Thymus (tissue), 11 donors: Measurements from ENCODE around the gene GGA1. TPM values are rescaled to one million over a fixed set of nuclear protein-coding genes. Genes with fewer than 3 reads are reported as not detected.
"Not testable (repeated sequence)": the region's sequence is repeated elsewhere in the genome, so short reads cannot be mapped to it uniquely, and the experiment has no call there.

Source experiments
- DNase-seq, 9 donors: peaks; one replicate each; pipeline ENCODE4 v3.0.0-alpha.2; 2013; ENCODE audit warnings: low spot score in 9 of 9, low read depth in 6 of 9, missing footprints in 1 of 9
- H3K27ac ChIP-seq, 2 donors: one replicate each; pipeline ENCODE4 v1.5.1; 2013; ENCODE audit warnings: control low read depth in 1 of 2, low read depth in 1 of 2, low read length in 1 of 2, mild to moderate bottlenecking in 1 of 2, moderate library complexity in 1 of 2
- H3K27me3 ChIP-seq, 2 donors: one replicate each; pipeline ENCODE4 v1.5.1; 2013; ENCODE audit warnings: low read length in 1 of 2; ENCODE audit not compliant: control insufficient read depth in 2 of 2, insufficient read depth in 1 of 2
- H3K36me3 ChIP-seq, 2 donors: one replicate each; pipeline ENCODE4 v1.5.1; 2013; ENCODE audit warnings: low read length in 1 of 2, mild to moderate bottlenecking in 1 of 2, moderate library complexity in 1 of 2; ENCODE audit not compliant: control insufficient read depth in 2 of 2, insufficient read depth in 2 of 2
- H3K4me1 ChIP-seq, 2 donors: one replicate each; pipeline ENCODE4 v1.5.1; 2013; ENCODE audit warnings: low read length in 2 of 2; ENCODE audit not compliant: control insufficient read depth in 2 of 2, insufficient read depth in 2 of 2
- H3K4me3 ChIP-seq, 2 donors: one replicate each; pipeline ENCODE4 v1.5.1; 2013; ENCODE audit warnings: low read length in 2 of 2, control low read depth in 1 of 2, mild to moderate bottlenecking in 1 of 2
- H3K9me3 ChIP-seq, 2 donors: one replicate each; pipeline ENCODE4 v1.5.1; 2013; ENCODE audit warnings: low read length in 1 of 2, mild to moderate bottlenecking in 1 of 2; ENCODE audit not compliant: control insufficient read depth in 2 of 2, insufficient read depth in 1 of 2
- WGBS: extraction: QIAGEN DNeasy Blood & Tissue Kit; methylation state at CpG from one replicate; pipeline ENCODE4 v1.1.7; 2013; 5-methylcytosine and 5-hydroxymethylcytosine counted together
- polyA plus RNA-seq: library from polyadenylated mRNA; stranded (reverse); fragments of 200-250 nt; gene quantifications from one replicate; pipeline ENCODE4 v1.2.3, GENCODE V29; 2013
- total RNA-seq: library from RNA; stranded (reverse); fragments of 120-200 nt; gene quantifications from one replicate; pipeline ENCODE4 v1.2.4, GENCODE V29; 2013
- donor health status: healthy.

Gene GGA1
- total and polyA plus RNA-seq, 2 donors = 20.1 to 99.5 TPM

GRCh38 chr22:37602546-37603277 lies 5.9 kb upstream of the GGA1 start:
- Histone ChIP-seq H3K4me1 (peaks cover 5 to 22% of the 10 kb centered on the region in 2 donors), H3K27me3 (peaks cover 0 to 44% of the 10 kb centered on the region in 2 donors)
- not testable (repeated sequence) for H3K4me3 ChIP-seq, H3K27ac ChIP-seq, DNase-seq, H3K9me3 ChIP-seq, H3K36me3 ChIP-seq
- WGBS = 83% methylated on average over 5 of the region's 5 CpGs

- DNase-seq = no peak
- 98% methylated on average over 6 of the region's 6 CpGs for WGBS
- Histone ChIP-seq H3K9me3 (no peaks in the 10 kb centered on the region), H3K4me3 (no peak overlapping the region), H3K36me3 (no peaks in the 10 kb centered on the region), H3K27me3 (peaks cover 0 to 42% of the 10 kb centered on the region in 2 donors), H3K27ac (no peak overlapping the region), H3K4me1 (peaks cover 8 to 28% of the 10 kb centered on the region in 2 donors)
These were observed 4.6 kb upstream of the GGA1 start for GRCh38 chr22:37604074-37604473.

GRCh38 chr22:37604875-37605274 lies 3.8 kb upstream of the GGA1 start:
- Histone ChIP-seq H3K9me3 (no peaks in the 10 kb centered on the region), H3K36me3 (no peaks in the 10 kb centered on the region), H3K4me3 (no peak overlapping the region), H3K4me1 (peaks cover 16 to 35% of the 10 kb centered on the region in 2 donors), H3K27me3 (peaks cover 0 to 39% of the 10 kb centered on the region in 2 donors), H3K27ac (no peak overlapping the region)
- peak in 4 of 9 donors; percentile 52 to 84 (median 58) for DNase-seq
- 4% methylated on average over 5 of the region's 5 CpGs for WGBS

- 5% methylated on average over 44 of the region's 44 CpGs for WGBS
- Histone ChIP-seq H3K36me3 (no peaks in the 10 kb centered on the region), H3K27ac (peak overlapping the region; percentile 3 to 100), H3K4me3 (peak overlapping the region; percentile 1 to 35), H3K9me3 (no peaks in the 10 kb centered on the region), H3K27me3 (peaks cover 0 to 22% of the 10 kb centered on the region in 2 donors), H3K4me1 (peaks cover 19 to 52% of the 10 kb centered on the region in 2 donors)
- peak in 8 of 9 donors; percentile 64 to 88 (median 76) for DNase-seq
These were observed 1.4 kb upstream of the GGA1 start for GRCh38 chr22:37607010-37607934.

- H3K27me3 ChIP-seq = peaks cover 0 to 16% of the 10 kb centered on the region in 2 donors
- H3K9me3 ChIP-seq = no peaks in the 10 kb centered on the region
- DNase-seq = no peak
- peaks cover 19 to 55% of the 10 kb centered on the region in 2 donors for H3K4me1 ChIP-seq
- H3K36me3 ChIP-seq = peaks cover 0 to 2% of the 10 kb centered on the region in 2 donors
- H3K27ac ChIP-seq = peak overlapping the region; percentile 88 to 100
- peak overlapping the region; percentile 62 to 95 for H3K4me3 ChIP-seq
- WGBS = 3% methylated on average over 17 of the region's 17 CpGs
These were observed 628 bp upstream of the GGA1 start for GRCh38 chr22:37607935-37608476.

GRCh38 chr22:37609240-37610152 lies 862 bp downstream of the GGA1 start:
- peaks cover 19 to 62% of the 10 kb centered on the region in 2 donors for H3K4me1 ChIP-seq
- no peak for DNase-seq
- WGBS = 12% methylated on average over 26 of the region's 26 CpGs

GRCh38 chr22:37610153-37610475 lies 1.5 kb downstream of the GGA1 start:
- Histone ChIP-seq H3K36me3 (peaks cover 13 to 14% of the 10 kb centered on the region in 2 donors), H3K4me3 (peak overlapping the region; percentile 62 to 95), H3K27ac (peak overlapping the region in 1 of 2 donors; percentile 100), H3K4me1 (peaks cover 16 to 58% of the 10 kb centered on the region in 2 donors)
- H3K27me3 ChIP-seq, H3K9me3 ChIP-seq, DNase-seq: not testable (repeated sequence)
- WGBS = 95% methylated on average over 3 of the region's 3 CpGs

More at GRCh38 chr22:37609240-37610152, 862 bp downstream of the GGA1 start:
- Histone ChIP-seq H3K27ac (peak overlapping the region; percentile 88 to 100), H3K36me3 (peaks cover 9 to 11% of the 10 kb centered on the region in 2 donors), H3K27me3 (peaks cover 0 to 9% of the 10 kb centered on the region in 2 donors), H3K4me3 (peak overlapping the region; percentile 62 to 95), H3K9me3 (peaks cover 0 to 4% of the 10 kb centered on the region in 2 donors)

GRCh38 chr22:37610480-37611129 lies 2.0 kb downstream of the GGA1 start:
- 92% methylated on average over 15 of the region's 15 CpGs for WGBS
- Histone ChIP-seq H3K4me3 (no peak overlapping the region), H3K27me3 (peaks cover 0 to 4% of the 10 kb centered on the region in 2 donors), H3K4me1 (peaks cover 13 to 53% of the 10 kb centered on the region in 2 donors), H3K27ac (peak overlapping the region in 1 of 2 donors; percentile 59), H3K36me3 (peaks cover 16% of the 10 kb centered on the region in 2 donors), H3K9me3 (peaks cover 0 to 4% of the 10 kb centered on the region in 2 donors)
- no peak for DNase-seq
